Uterus (tissue), 4 donors: ENCODE results near the gene EXOSC6. TPM values are rescaled to one million over a fixed set of nuclear protein-coding genes. Genes with fewer than 3 reads are reported as not detected.
"Not testable (repeated sequence)": the region's sequence is repeated elsewhere in the genome, so short reads cannot be mapped to it uniquely, and the experiment has no call there.

Experiments
- DNase-seq, 2 donors: peaks; one replicate each; pipeline ENCODE4 v3.0.0-alpha.2; 2019 to 2020
- H3K27ac ChIP-seq, 2 donors: fragments of 200-600 bp; sonication (generic); 1 replicate in 1 of 2; 2 replicates in 1 of 2; pipeline ENCODE4 v1.5.1; 2016 to 2018
- H3K27me3 ChIP-seq, 2 donors: fragments of 200-600 bp; sonication (generic); one replicate each; pipeline ENCODE4 v1.5.1; 2018 to 2019; ENCODE audit warnings: control low read depth in 1 of 2
- H3K36me3 ChIP-seq, 2 donors: fragments of 200-600 bp; sonication (generic); one replicate each; pipeline ENCODE4 v1.5.1; 2019; ENCODE audit warnings: control low read depth in 1 of 2
- H3K4me1 ChIP-seq, 2 donors: fragments of 200-600 bp; sonication (generic); one replicate each; pipeline ENCODE4 v1.5.1; 2018 to 2019; ENCODE audit warnings: control low read depth in 1 of 2
- H3K4me3 ChIP-seq, 2 donors: fragments of 200-600 bp; sonication (generic); 1 replicate in 1 of 2; 2 replicates in 1 of 2; pipeline ENCODE4 v1.5.1; 2018 to 2019; ENCODE audit warnings: mild to moderate bottlenecking in 1 of 2
- H3K9me3 ChIP-seq, 2 donors: fragments of 200-600 bp; sonication (generic); one replicate each; pipeline ENCODE4 v1.5.1; 2019; ENCODE audit warnings: control low read depth in 1 of 2
- POLR2A ChIP-seq, 2 donors: fragments of 450-650 bp; IDR thresholded peaks; one replicate each; pipeline ENCODE4 v1.6.1; 2016; ENCODE audit warnings: antibody characterized with exemption in 2 of 2, mild to moderate bottlenecking in 1 of 2, moderate library complexity in 1 of 2
- intact Hi-C: fragments of 100-400 bp; cut with DNase I; formaldehyde crosslinking; loops from one replicate; pipeline ENCODE4 v1.15.1; 2023; ENCODE audit warnings: low total_unique reads
- total RNA-seq, 4 donors: library from RNA; depleted of rRNA in 3 of 4; stranded (reverse); fragments of >200 nt in 3 of 4; gene quantifications; one replicate each; pipeline versions ENCODE4 v1.1.0 to v1.2.4, GENCODE V29; 2014 to 2023
- TF ChIP-seq, protein P1 (sequence below), 4 experiments: fragments of 200-600 bp in 2 of 4; fragments of 450-650 bp in 2 of 4; sonication (generic) in 2 of 4; IDR thresholded peaks; one replicate each; pipeline ENCODE4 v1.5.1; 2016 to 2019; ENCODE audit warnings: antibody characterized with exemption in 4 of 4, mild to moderate bottlenecking in 2 of 4, moderate library complexity in 1 of 4
- donor health status: DM: yes; HTN: yes; CAD: no.

The EXOSC6 gene
- total RNA-seq, 4 donors from 2014 or later = 8.8 to 38.0 (median 22.8) TPM

DNA sequence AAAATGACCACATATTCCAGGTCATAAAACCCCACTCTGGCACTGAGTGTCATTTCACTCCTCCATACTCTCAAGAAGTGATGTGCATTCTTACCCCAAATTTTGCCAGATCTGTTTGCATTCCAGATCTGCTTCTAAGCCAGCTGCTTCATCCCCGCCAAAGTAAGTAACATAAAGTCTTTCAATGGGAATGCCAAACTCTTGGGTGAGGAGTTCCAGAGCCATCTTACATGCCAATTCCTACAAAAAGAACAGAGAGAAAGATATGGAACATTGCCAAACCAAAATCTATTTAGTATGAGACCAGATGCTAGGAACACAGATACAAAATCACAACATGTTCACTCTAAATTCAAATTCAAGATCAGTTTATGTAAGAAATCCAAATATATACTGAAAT lies 24.7 kb upstream of the EXOSC6 start:
- intact Hi-C loops = no loop called here
- no peak overlapping the region for H3K27ac ChIP-seq
- H3K4me1 ChIP-seq = no peaks in the 10 kb centered on the region
- no peaks in the 10 kb centered on the region for H3K36me3 ChIP-seq
- no peaks in the 10 kb centered on the region for H3K27me3 ChIP-seq
- TF ChIP-seq, protein P1, sequence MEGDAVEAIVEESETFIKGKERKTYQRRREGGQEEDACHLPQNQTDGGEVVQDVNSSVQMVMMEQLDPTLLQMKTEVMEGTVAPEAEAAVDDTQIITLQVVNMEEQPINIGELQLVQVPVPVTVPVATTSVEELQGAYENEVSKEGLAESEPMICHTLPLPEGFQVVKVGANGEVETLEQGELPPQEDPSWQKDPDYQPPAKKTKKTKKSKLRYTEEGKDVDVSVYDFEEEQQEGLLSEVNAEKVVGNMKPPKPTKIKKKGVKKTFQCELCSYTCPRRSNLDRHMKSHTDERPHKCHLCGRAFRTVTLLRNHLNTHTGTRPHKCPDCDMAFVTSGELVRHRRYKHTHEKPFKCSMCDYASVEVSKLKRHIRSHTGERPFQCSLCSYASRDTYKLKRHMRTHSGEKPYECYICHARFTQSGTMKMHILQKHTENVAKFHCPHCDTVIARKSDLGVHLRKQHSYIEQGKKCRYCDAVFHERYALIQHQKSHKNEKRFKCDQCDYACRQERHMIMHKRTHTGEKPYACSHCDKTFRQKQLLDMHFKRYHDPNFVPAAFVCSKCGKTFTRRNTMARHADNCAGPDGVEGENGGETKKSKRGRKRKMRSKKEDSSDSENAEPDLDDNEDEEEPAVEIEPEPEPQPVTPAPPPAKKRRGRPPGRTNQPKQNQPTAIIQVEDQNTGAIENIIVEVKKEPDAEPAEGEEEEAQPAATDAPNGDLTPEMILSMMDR (IDR thresholded peaks at IDR 0.05) = no peak
- no peak for TF ChIP-seq POLR2A (IDR thresholded peaks at IDR 0.05)
- H3K9me3 ChIP-seq = no peaks in the 10 kb centered on the region
- no peak overlapping the region for H3K4me3 ChIP-seq
- no peak for DNase-seq

DNA sequence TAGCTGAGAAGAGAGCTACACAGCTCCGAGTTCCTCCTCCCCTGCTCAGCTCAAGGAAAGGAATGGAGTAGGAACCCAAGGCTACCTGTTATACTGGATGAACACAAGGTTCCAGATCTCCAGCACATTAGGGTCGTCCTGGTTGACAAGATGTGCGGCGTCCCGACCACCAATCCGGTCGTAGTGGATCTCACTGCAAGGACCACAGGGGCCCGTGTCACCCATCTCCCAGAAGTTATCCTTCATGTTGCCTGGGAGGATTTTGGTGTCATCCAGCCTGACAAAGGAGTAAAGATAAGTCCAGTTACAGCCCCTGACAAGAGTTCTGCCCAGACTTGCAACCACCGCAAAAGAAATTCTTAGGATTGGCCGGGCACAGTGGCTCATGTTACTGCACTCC lies 20.0 kb upstream of the EXOSC6 start:
- intact Hi-C loops = no loop called here
- H3K27me3 ChIP-seq = no peaks in the 10 kb centered on the region
- no peak overlapping the region for H3K27ac ChIP-seq
- TF ChIP-seq, protein P1 (IDR thresholded peaks at IDR 0.05) = no peak
- TF ChIP-seq POLR2A (IDR thresholded peaks at IDR 0.05) = no peak
- no peak for DNase-seq
- H3K9me3 ChIP-seq = no peaks in the 10 kb centered on the region
- H3K36me3 ChIP-seq = no peaks in the 10 kb centered on the region
- no peak overlapping the region for H3K4me3 ChIP-seq
- no peaks in the 10 kb centered on the region for H3K4me1 ChIP-seq

DNA sequence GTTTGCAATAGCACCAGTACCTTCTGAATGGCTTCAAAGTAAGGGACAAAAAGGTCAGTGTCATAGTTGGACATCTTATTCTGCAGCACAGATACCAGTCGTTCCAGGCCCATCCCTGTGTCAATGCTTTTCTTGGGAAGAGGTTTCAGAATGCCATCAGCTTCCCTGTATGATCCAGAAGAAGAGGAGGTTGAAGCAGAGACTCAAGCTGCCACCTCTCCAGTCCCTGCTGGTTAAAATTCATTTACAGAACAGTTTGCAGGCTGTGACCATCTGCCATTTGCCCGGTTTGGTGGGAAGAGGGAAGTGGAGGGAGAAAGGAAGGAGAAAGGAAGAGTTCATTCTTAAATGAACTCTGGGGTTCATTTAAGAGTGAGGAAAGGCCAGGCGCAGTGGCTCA lies 18.4 kb upstream of the EXOSC6 start:
- Histone ChIP-seq H3K4me3 (no peak overlapping the region), H3K36me3 (no peaks in the 10 kb centered on the region), H3K9me3 (no peaks in the 10 kb centered on the region), H3K27ac (no peak overlapping the region), H3K4me1 (no peaks in the 10 kb centered on the region), H3K27me3 (no peaks in the 10 kb centered on the region)
- TF ChIP-seq, protein P1 (IDR thresholded peaks at IDR 0.05) = no peak
- TF ChIP-seq POLR2A (IDR thresholded peaks at IDR 0.05) = no peak
- DNase-seq = no peak
- intact Hi-C loops = no loop called here

GRCh38 chr16:70269471-70269870 lies 17.7 kb upstream of the EXOSC6 start:
- no peaks in the 10 kb centered on the region for H3K4me1 ChIP-seq
- H3K9me3 ChIP-seq = no peaks in the 10 kb centered on the region
- TF ChIP-seq, protein P1 (IDR thresholded peaks at IDR 0.05) = no peak
- no peak for TF ChIP-seq POLR2A (IDR thresholded peaks at IDR 0.05)
- H3K4me3 ChIP-seq = no peak overlapping the region
- no peak for DNase-seq
- no peaks in the 10 kb centered on the region for H3K36me3 ChIP-seq
- no peaks in the 10 kb centered on the region for H3K27me3 ChIP-seq
- intact Hi-C loops = no loop called here
- no peak overlapping the region for H3K27ac ChIP-seq

- H3K4me3 ChIP-seq, DNase-seq, H3K36me3 ChIP-seq, H3K27me3 ChIP-seq, H3K9me3 ChIP-seq, intact Hi-C loops, H3K4me1 ChIP-seq, H3K27ac ChIP-seq: not testable (repeated sequence)
Observed at GRCh38 chr16:70267922-70268321, 16.2 kb upstream of the EXOSC6 start.

DNA sequence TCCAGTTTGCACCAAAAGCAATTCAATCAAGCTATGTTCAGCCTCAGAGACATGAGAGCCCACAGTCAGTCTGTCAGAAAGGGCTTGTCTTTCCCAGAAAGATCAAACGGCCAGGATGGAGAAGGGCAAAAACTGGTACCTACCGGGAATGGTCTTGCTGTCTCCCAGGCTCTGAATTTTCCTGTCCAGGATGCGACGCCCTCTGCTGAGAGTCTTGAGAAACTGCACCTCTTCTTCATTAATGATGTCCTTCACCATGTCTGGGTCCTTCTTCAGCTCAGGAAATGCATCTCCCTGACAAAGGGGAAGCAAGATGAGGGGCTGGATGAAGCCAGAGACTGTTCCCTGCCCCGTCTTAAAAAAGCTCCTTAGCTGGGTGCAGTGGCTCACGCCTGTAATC lies 15.8 kb upstream of the EXOSC6 start:
- no peak for DNase-seq
- H3K27me3 ChIP-seq = no peaks in the 10 kb centered on the region
- no peak overlapping the region for H3K4me3 ChIP-seq
- H3K9me3 ChIP-seq = no peaks in the 10 kb centered on the region
- TF ChIP-seq POLR2A (IDR thresholded peaks at IDR 0.05) = no peak
- TF ChIP-seq, protein P1 (IDR thresholded peaks at IDR 0.05) = peak in 2 of 4 experiments; percentile 19 to 28
- no peak overlapping the region for H3K27ac ChIP-seq
- no peaks in the 10 kb centered on the region for H3K4me1 ChIP-seq
- no peaks in the 10 kb centered on the region for H3K36me3 ChIP-seq
- intact Hi-C loops = no loop called here

- H3K36me3 ChIP-seq, intact Hi-C loops: not testable (repeated sequence)
Observed at GRCh38 chr16:70259903-70260302, 8.2 kb upstream of the EXOSC6 start.

More at GRCh38 chr16:70259903-70260302, 8.2 kb upstream of the EXOSC6 start:
- H3K27me3 ChIP-seq, H3K4me3 ChIP-seq, H3K9me3 ChIP-seq, H3K4me1 ChIP-seq, DNase-seq, H3K27ac ChIP-seq: not testable (repeated sequence)
